ENCODE data around the gene NCAPH2.
"Not testable (repeated sequence)": the region's sequence is repeated elsewhere in the genome, so short reads cannot be mapped to it uniquely, and the experiment has no call there.

The NCAPH2 gene

GRCh38 chr22:50528682-50529415, 20.8 kb downstream of the NCAPH2 start:
- H3K9me3 ChIP-seq (ENCODE audit: control insufficient read depth, low read length): no peaks in the 10 kb centered on the region
- peaks cover 3% of the 10 kb centered on the region for H3K36me3 ChIP-seq (ENCODE audit: control insufficient read depth, insufficient read depth, low read length)
- peaks cover 13% of the 10 kb centered on the region for H3K4me1 ChIP-seq (ENCODE audit: control insufficient read depth, insufficient read depth, low read length, poor library complexity, severe bottlenecking)
- no peak overlapping the region for H3K4me3 ChIP-seq (ENCODE audit: extremely low read depth, insufficient read depth, low read length, poor library complexity, severe bottlenecking)
- no peak overlapping the region for H3K27ac ChIP-seq (ENCODE audit: low read depth, low read length, severe bottlenecking)
- WGBS, 2 experiments (ENCODE audit: insufficient coverage in 2 of 2): 84 to 87% methylated on average over 14 to 15 of the region's 15 CpGs

GRCh38 chr22:50529416-50529896, 21.4 kb downstream of the NCAPH2 start:
- Histone ChIP-seq H3K9me3 (ENCODE audit: control insufficient read depth, low read length) (no peaks in the 10 kb centered on the region), H3K4me1 (ENCODE audit: control insufficient read depth, insufficient read depth, low read length, poor library complexity, severe bottlenecking) (peaks cover 7% of the 10 kb centered on the region), H3K4me3 (ENCODE audit: extremely low read depth, insufficient read depth, low read length, poor library complexity, severe bottlenecking) (no peak overlapping the region), H3K36me3 (ENCODE audit: control insufficient read depth, insufficient read depth, low read length) (peaks cover 3% of the 10 kb centered on the region), H3K27ac (ENCODE audit: low read depth, low read length, severe bottlenecking) (no peak overlapping the region)
- WGBS, 2 experiments (ENCODE audit: insufficient coverage in 2 of 2): 29 to 34% methylated on average over 36 to 50 of the region's 50 CpGs

GRCh38 chr22:50529897-50530579, 22.0 kb downstream of the NCAPH2 start, which contains the start of gene TYMP:
TSS of gene TYMP (minus strand) at chr22:50530012. CDS start at chr22:50529709, 303 bp downstream.
- Histone ChIP-seq H3K27ac (ENCODE audit: low read depth, low read length, severe bottlenecking) (no peak within 1 kb of the TSS), H3K4me3 (ENCODE audit: extremely low read depth, insufficient read depth, low read length, poor library complexity, severe bottlenecking) (peak within 1 kb of the TSS; percentile 44)

GRCh38 chr22:50530580-50530876, 22.5 kb downstream of the NCAPH2 start:
- peak overlapping the region; percentile 44 for H3K4me3 ChIP-seq (ENCODE audit: extremely low read depth, insufficient read depth, low read length, poor library complexity, severe bottlenecking)
- no peaks in the 10 kb centered on the region for H3K9me3 ChIP-seq (ENCODE audit: control insufficient read depth, low read length)
- WGBS, 2 experiments (ENCODE audit: insufficient coverage in 2 of 2): 10 to 12% methylated on average over 10 to 15 of the region's 21 CpGs
- H3K27ac ChIP-seq (ENCODE audit: low read depth, low read length, severe bottlenecking): no peak overlapping the region
- no peaks in the 10 kb centered on the region for H3K36me3 ChIP-seq (ENCODE audit: control insufficient read depth, insufficient read depth, low read length)
- peaks cover 6% of the 10 kb centered on the region for H3K4me1 ChIP-seq (ENCODE audit: control insufficient read depth, insufficient read depth, low read length, poor library complexity, severe bottlenecking)

More at GRCh38 chr22:50529897-50530579, 22.0 kb downstream of the NCAPH2 start, which contains the start of gene TYMP:
- 6% methylated on average over 76 to 90 of the region's 92 CpGs for WGBS, 2 experiments (ENCODE audit: insufficient coverage in 2 of 2)
- Histone ChIP-seq H3K36me3 (ENCODE audit: control insufficient read depth, insufficient read depth, low read length) (no peaks in the 10 kb centered on the region), H3K9me3 (ENCODE audit: control insufficient read depth, low read length) (no peaks in the 10 kb centered on the region), H3K4me1 (ENCODE audit: control insufficient read depth, insufficient read depth, low read length, poor library complexity, severe bottlenecking) (peaks cover 6% of the 10 kb centered on the region)

- no peak overlapping the region for H3K27ac ChIP-seq (ENCODE audit: low read depth, low read length, severe bottlenecking)
- WGBS, 2 experiments (ENCODE audit: insufficient coverage in 2 of 2): 13 to 16% methylated on average over 42 to 48 of the region's 53 CpGs
- H3K4me3 ChIP-seq (ENCODE audit: extremely low read depth, insufficient read depth, low read length, poor library complexity, severe bottlenecking): peak overlapping the region; percentile 44
- no peaks in the 10 kb centered on the region for H3K36me3 ChIP-seq (ENCODE audit: control insufficient read depth, insufficient read depth, low read length)
- peaks cover 6% of the 10 kb centered on the region for H3K4me1 ChIP-seq (ENCODE audit: control insufficient read depth, insufficient read depth, low read length, poor library complexity, severe bottlenecking)
- H3K9me3 ChIP-seq (ENCODE audit: control insufficient read depth, low read length): no peaks in the 10 kb centered on the region
Observed at GRCh38 chr22:50530877-50531545, 23.0 kb downstream of the NCAPH2 start.

GRCh38 chr22:50531546-50531961, 23.5 kb downstream of the NCAPH2 start:
- 3 to 8% methylated on average over 36 to 38 of the region's 44 CpGs for WGBS, 2 experiments (ENCODE audit: insufficient coverage in 2 of 2)
- peaks cover 6% of the 10 kb centered on the region for H3K4me1 ChIP-seq (ENCODE audit: control insufficient read depth, insufficient read depth, low read length, poor library complexity, severe bottlenecking)
- H3K9me3 ChIP-seq (ENCODE audit: control insufficient read depth, low read length): no peaks in the 10 kb centered on the region
- peak overlapping the region; percentile 44 for H3K4me3 ChIP-seq (ENCODE audit: extremely low read depth, insufficient read depth, low read length, poor library complexity, severe bottlenecking)
- H3K27ac ChIP-seq (ENCODE audit: low read depth, low read length, severe bottlenecking): peak overlapping the region; percentile 53
- no peaks in the 10 kb centered on the region for H3K36me3 ChIP-seq (ENCODE audit: control insufficient read depth, insufficient read depth, low read length)

- Histone ChIP-seq H3K4me3 (ENCODE audit: extremely low read depth, insufficient read depth, low read length, poor library complexity, severe bottlenecking) (peak overlapping the region; percentile 44), H3K27ac (ENCODE audit: low read depth, low read length, severe bottlenecking) (peak overlapping the region; percentile 53), H3K36me3 (ENCODE audit: control insufficient read depth, insufficient read depth, low read length) (no peaks in the 10 kb centered on the region), H3K4me1 (ENCODE audit: control insufficient read depth, insufficient read depth, low read length, poor library complexity, severe bottlenecking) (peaks cover 6% of the 10 kb centered on the region), H3K9me3 (ENCODE audit: control insufficient read depth, low read length) (no peaks in the 10 kb centered on the region)
- WGBS, 2 experiments (ENCODE audit: insufficient coverage in 2 of 2): 5 to 6% methylated on average over 29 to 42 of the region's 56 CpGs
Observed at GRCh38 chr22:50531962-50532674, 24.1 kb downstream of the NCAPH2 start.

GRCh38 chr22:50532824-50533796, 25.1 kb downstream of the NCAPH2 start:
- Histone ChIP-seq H3K4me1 (ENCODE audit: control insufficient read depth, insufficient read depth, low read length, poor library complexity, severe bottlenecking) (peaks cover 6% of the 10 kb centered on the region), H3K4me3 (ENCODE audit: extremely low read depth, insufficient read depth, low read length, poor library complexity, severe bottlenecking) (no peak overlapping the region), H3K27ac (ENCODE audit: low read depth, low read length, severe bottlenecking) (peak overlapping the region; percentile 53), H3K36me3 (ENCODE audit: control insufficient read depth, insufficient read depth, low read length) (no peaks in the 10 kb centered on the region), H3K9me3 (ENCODE audit: control insufficient read depth, low read length) (no peaks in the 10 kb centered on the region)
- 94% methylated on average over 12 to 13 of the region's 19 CpGs for WGBS, 2 experiments (ENCODE audit: insufficient coverage in 2 of 2)

- peak overlapping the region; percentile 53 for H3K27ac ChIP-seq (ENCODE audit: low read depth, low read length, severe bottlenecking)
- H3K4me3 ChIP-seq (ENCODE audit: extremely low read depth, insufficient read depth, low read length, poor library complexity, severe bottlenecking); H3K36me3 ChIP-seq (ENCODE audit: control insufficient read depth, insufficient read depth, low read length); H3K9me3 ChIP-seq (ENCODE audit: control insufficient read depth, low read length); H3K4me1 ChIP-seq (ENCODE audit: control insufficient read depth, insufficient read depth, low read length, poor library complexity, severe bottlenecking): not testable (repeated sequence)
- 77 to 80% methylated on average over 7 to 11 of the region's 21 CpGs for WGBS, 2 experiments (ENCODE audit: insufficient coverage in 2 of 2)
Observed at GRCh38 chr22:50533856-50534711, 26.1 kb downstream of the NCAPH2 start.

All from mesodermal cell (in vitro differentiated cells).